Measurements from ENCODE around the gene CDC25C.

- TF ChIP-seq EZH2 (IDR thresholded peaks at IDR 0.05; ENCODE audit: low read depth) (no peak), CTCF (conservative IDR thresholded peaks at IDR 0.05) (no peak)
These were observed 19.9 kb upstream of the CDC25C start for GRCh38 chr5:138351517-138351916.

All from PC-9 (cell line).